Epithelial cell of esophagus (primary cell): ENCODE data around the gene ZPBP2.

Experiments used
- DNase-seq: peaks from one replicate; pipeline ENCODE4 v3.0.0; 2010; ENCODE audit warnings: low read depth
- H3K4me3 ChIP-seq: 2 replicates; pipeline ENCODE4 v1.5.1; 2011; ENCODE audit warnings: mild to moderate bottlenecking, low read length, control low read depth
- TF ChIP-seq, protein P1 (sequence below): IDR thresholded peaks from 2 replicates; pipeline ENCODE4 v1.5.1; 2011; ENCODE audit warnings: low read depth, mild to moderate bottlenecking, low read length, control low read depth, inconsistent platforms; ENCODE audit not compliant: insufficient read depth; ENCODE audit errors: missing control alignments

Gene ZPBP2

DNA sequence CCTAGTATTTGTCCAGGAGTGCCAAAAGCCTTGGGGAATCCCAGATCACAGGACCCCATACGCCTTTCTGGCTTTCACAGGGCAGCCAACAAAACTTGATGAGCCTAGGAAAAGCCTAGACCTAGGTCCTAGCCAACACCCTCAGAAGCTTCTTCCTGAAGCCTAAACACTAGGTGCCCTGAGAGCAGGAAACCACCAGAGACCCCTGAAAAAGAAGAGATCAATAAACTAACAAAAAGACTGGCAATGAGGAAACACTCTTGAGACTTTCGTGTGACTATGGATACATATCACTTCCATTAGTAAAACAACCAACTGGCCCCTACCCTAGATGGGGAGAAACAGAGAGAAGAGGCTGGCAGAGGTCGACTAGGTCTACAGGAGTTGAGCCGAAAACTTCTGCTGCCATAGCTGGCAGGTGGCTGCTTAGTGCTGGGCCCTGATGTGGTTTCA, 58.2 kb downstream of the ZPBP2 start:
- no peak for DNase-seq
- H3K4me3 ChIP-seq, result peak overlapping the region; percentile 75
- TF ChIP-seq, protein P1, sequence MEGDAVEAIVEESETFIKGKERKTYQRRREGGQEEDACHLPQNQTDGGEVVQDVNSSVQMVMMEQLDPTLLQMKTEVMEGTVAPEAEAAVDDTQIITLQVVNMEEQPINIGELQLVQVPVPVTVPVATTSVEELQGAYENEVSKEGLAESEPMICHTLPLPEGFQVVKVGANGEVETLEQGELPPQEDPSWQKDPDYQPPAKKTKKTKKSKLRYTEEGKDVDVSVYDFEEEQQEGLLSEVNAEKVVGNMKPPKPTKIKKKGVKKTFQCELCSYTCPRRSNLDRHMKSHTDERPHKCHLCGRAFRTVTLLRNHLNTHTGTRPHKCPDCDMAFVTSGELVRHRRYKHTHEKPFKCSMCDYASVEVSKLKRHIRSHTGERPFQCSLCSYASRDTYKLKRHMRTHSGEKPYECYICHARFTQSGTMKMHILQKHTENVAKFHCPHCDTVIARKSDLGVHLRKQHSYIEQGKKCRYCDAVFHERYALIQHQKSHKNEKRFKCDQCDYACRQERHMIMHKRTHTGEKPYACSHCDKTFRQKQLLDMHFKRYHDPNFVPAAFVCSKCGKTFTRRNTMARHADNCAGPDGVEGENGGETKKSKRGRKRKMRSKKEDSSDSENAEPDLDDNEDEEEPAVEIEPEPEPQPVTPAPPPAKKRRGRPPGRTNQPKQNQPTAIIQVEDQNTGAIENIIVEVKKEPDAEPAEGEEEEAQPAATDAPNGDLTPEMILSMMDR, result no peak

DNA sequence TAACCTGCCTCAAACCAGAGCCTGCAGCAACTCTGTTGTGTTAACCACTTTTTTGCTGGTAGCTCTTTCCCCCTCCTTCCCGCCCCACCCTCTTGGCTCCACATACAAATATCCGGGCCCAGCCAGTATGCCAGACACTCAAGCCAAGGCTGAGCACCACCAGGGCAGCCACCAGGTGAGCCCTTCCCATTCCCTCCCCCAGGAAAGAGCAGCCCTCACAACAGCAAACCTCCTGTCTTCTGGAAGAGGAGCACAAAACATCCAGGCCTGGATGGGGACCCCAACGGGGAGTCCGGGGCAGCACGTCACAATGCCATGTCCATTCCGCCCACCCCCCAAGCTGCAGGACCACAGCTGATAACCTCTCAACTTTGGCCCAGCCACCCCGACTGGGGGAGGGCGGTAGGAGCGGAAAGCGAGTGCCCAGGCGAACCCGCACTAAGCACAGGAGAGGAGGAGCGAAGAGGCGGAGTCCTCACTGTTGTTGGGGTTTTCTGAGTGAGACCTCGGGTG, 58.6 kb downstream of the ZPBP2 start:
- TF ChIP-seq, protein P1, result no peak
- peak; percentile 39 for DNase-seq
- H3K4me3 ChIP-seq, result peak overlapping the region; percentile 75
